GM21528 (cell line): ENCODE measurements around the gene C1QA.

ENCODE experiments used
- ATAC-seq: cut with Tn5 transposase; IDR thresholded peaks from one replicate; pipeline ENCODE4 v1.9.1; 2021; ENCODE audit warnings: mild to moderate bottlenecking, moderate library complexity; ENCODE audit not compliant: unreplicated experiment, low FRiP score

C1QA gene

DNA sequence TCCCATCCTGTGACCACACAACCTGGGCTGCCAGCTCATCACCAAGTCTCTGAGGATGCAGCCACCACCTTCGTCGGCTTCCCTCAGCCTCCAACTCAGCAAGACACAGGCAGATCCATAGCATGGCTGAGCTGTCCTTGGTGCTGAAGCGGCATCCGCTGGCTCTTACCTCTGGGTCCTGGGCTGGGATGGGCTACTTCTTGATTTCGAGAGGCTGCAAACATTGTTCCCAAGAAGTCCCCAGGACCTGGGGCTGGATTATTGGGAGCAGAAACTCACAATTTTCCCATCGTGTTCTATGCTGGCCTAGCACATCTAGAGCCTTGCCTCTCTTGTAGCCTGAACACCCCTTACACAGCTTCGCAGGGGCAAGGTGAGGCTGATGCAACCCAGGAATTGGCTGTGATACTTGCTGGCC, 24.9 kb upstream of the C1QA start:
- no peak for ATAC-seq

- no peak for ATAC-seq
Observed at GRCh38 chr1:22612671-22613571, 23.5 kb upstream of the C1QA start.

DNA sequence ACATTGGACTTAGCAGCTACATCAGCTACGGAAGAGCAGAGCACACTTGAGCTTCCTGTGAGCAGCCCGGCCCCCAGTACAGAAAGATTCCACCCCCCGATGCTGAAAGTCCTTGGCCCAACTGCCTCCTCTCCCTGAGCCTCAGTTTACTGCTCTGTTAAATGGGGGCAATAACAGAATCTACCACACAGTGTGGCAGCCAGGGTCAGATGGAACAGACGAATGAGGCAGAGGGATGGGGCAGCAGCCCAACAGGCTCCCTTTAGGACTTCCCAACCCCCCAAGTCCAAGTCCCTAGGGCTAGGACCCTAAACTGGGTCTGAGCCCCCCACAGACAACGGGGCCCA, 22.9 kb upstream of the C1QA start:
- ATAC-seq, result no peak

- ATAC-seq, result no peak
Observed at GRCh38 chr1:22613951-22614350, 22.5 kb upstream of the C1QA start.

- ATAC-seq, result no peak
Observed at GRCh38 chr1:22615886-22616285, 20.5 kb upstream of the C1QA start.

- no peak for ATAC-seq
Observed at GRCh38 chr1:22616571-22616970, 19.9 kb upstream of the C1QA start.

DNA sequence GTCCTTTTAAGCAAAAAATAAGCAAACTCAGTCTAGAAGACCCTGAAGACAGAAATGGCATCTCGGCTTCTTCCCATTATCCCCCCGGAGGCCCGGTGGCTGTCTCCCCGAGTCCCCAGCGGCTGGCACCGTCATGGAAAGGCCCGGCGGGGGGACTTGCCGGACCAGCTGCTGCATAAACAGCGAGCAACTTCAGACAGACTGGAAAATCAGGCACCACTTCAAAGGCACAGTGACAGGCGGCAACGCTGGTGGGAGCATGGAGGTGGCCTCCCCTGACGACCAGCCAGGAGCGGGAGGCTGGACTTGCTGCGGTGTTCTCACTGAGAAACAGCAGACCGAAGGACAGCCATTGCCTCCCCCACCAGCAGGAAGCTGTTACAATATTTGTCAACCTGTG, 18.4 kb upstream of the C1QA start:
- ATAC-seq, result no peak

- no peak for ATAC-seq
Observed at GRCh38 chr1:22619252-22619651, 17.2 kb upstream of the C1QA start.

DNA sequence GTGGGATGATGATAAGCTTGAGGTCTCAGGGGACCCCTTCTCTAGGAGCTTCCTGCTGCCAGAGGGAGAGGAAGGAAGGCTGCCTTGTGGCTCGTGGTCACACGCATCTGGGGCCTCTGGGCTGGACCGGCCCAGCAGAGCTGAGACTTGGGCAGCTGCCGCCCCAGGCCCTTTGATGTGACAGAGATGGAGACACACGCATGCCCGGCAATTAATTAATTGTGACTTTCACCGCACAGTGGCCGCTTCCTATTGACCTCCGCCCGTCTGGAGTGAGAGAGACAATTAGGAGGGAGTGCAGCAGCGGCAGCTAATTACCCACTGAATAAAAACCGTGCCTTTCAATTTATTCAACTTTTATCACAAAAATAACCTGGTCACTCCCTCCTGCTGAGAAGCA, 16.6 kb upstream of the C1QA start:
- no peak for ATAC-seq

GRCh38 chr1:22621761-22622160, 14.7 kb upstream of the C1QA start:
- ATAC-seq, result no peak

DNA sequence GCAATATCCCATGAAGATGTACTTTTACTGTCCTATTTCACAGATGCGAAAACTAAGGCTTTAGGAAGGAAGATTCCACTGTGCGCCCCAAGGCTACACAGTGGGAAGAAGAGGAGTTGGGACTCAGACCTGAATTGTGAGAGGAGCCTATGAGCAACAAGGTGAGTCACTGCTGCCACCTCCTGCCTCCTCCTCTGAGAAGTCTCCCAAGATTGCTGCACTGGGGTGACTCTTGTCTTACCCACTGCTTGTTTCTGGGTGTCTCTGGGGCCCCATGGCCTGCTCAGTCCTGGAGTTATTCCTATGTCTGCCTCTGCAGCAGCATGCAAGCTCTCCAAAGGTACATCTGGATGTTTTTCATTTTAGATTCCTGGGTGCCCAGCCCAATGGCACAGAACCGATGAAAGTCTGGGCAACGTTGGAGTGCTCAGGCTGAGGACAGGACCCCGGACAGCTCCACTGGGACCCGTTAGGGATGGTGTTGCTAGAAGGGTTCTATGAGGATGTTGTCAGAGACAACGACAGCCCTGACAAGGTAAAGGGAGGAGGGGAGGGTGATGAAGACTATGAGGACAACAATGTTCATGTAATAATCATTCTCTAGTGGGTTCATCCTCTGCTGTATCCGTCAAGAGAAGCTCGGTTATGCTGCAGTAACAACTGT, 11.0 kb upstream of the C1QA start:
- ATAC-seq, result no peak

DNA sequence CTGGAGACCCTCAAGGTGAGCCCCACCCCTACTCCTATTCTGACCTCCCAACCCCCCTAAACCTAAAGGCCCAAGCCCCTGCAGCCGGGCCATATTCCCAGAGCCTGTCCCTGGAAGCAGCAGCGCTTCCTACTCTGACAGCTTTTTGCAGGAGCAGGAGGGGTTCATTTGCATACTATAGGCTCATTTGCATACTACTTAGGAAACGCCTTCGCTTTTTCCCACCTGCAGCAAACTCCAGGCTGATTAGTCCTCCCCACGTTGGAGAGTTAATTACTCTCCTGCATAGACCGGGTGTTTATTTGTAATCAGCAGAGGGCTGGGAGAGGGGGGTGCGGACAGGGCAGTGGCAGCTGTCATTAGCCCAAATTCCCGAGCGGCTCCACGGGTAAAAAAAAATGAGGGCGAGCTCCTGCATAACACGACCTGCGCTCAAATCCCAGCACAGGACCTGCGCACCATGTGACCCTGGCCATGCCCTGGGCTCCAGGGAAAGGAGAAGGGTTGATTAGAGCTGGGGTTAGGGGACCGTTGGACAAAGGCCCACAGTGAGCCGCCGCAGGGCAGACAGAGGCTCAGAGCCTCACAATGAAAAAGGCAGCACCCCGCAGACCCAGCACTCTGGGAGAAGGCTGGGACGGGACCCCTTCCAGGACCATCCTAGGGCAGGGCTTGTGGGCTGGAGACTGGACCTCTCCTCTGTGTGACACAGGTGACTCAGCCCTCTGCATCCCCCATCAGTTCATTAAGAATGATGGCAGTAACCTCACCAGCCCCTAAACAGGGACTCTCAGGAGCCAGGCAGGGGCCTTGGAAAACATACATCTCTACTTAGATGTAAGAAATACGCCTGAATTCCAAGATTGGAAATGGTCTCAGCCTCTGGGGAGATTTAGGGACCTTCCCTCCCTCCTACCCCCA, 9.9 kb upstream of the C1QA start:
- ATAC-seq, result no peak

- ATAC-seq, result no peak
Observed at GRCh38 chr1:22627331-22627730, 9.1 kb upstream of the C1QA start.

DNA sequence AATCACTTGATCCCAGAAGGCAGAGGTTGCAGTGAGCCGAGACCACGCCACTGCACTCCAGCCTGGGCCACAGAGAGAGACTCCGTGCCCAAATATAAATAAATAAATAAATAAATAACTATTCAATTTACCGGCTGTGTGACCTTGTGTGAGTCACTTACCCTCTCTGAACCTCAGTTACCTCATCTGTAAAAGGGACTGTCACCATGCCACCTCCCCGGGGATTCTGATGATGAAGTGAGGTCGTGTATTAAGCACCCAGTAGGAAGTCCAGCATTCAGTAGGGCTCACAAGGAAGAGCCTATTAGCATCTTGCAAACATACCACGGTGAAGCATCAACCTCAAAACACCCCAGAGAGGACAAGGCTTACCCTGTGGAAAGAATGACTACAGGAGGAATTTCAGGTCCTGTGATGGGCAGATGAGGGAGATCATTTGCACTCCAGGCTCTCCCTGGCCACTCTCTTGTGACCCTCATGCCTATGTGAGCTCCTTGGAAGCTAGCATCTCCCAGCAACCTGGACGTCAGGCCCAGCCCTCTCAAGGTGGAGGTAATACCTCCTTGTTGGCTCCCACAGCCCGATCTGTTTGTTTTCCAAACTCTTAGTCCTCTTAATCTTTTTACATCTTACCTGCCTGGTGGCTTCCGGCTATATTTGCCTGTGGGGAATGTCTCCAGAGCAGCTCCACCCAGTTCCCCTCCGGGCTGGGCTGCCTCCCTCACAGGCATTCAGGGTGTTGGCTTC, 7.6 kb upstream of the C1QA start:
- ATAC-seq, result no peak

- no peak for ATAC-seq
Observed at GRCh38 chr1:22629886-22630285, 6.5 kb upstream of the C1QA start.

GRCh38 chr1:22633697-22634463, 2.5 kb upstream of the C1QA start:
- no peak for ATAC-seq

DNA sequence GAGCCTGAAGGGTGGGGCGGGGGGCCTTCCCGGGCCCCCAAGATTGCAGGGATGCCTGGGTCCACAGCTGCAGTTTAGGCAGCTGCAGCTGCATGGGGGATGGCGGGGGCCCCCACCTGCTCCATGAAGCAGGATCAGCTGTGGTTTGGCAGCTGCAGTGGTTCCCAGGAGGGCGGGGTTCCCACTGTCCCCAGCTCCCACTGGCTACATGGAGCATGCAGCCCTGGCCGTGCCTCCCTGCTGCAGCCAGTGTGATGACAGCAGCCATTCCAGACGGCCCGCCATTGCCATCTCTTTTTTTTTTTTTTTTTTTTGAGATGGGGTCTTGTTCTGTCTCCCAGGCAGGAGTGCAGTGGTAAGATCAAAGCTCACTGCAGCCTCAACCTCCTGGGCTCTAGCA, 992 bp upstream of the C1QA start:
- ATAC-seq, result no peak

- no peak for ATAC-seq
Observed at GRCh38 chr1:22636927-22637326, 499 bp downstream of the C1QA start.

GRCh38 chr1:22637907-22638445, 1.5 kb downstream of the C1QA start:
- ATAC-seq, result no peak
